ENCODE data around the gene PRSS36.

The PRSS36 gene

GRCh38 chr16:31149894-31150890 is at the start of gene PRSS36:
Gene PRSS36 (minus strand): TSS chr16:31150066. CDS start chr16:31150035, 31 bp downstream.
- H3K9me2 ChIP-seq (ENCODE audit: low read depth, low read length): no peaks in the 10 kb centered on the region
- no peak within 1 kb of the TSS for H2AFZ ChIP-seq (ENCODE audit: low read length)
- H3K79me2 ChIP-seq (ENCODE audit: insufficient read depth, low read length): no peaks in the 10 kb centered on the region
- no peak within 1 kb of the TSS for H3K4me3 ChIP-seq (ENCODE audit: low read depth, low read length, poor library complexity, severe bottlenecking)
- H3K4me1 ChIP-seq (ENCODE audit: insufficient read depth, low read length, severe bottlenecking): no peaks in the 10 kb centered on the region
- no peak for TF ChIP-seq EZH2 (IDR thresholded peaks at IDR 0.05; ENCODE audit: borderline replicate concordance, low read length)
- TF ChIP-seq, protein P1, sequence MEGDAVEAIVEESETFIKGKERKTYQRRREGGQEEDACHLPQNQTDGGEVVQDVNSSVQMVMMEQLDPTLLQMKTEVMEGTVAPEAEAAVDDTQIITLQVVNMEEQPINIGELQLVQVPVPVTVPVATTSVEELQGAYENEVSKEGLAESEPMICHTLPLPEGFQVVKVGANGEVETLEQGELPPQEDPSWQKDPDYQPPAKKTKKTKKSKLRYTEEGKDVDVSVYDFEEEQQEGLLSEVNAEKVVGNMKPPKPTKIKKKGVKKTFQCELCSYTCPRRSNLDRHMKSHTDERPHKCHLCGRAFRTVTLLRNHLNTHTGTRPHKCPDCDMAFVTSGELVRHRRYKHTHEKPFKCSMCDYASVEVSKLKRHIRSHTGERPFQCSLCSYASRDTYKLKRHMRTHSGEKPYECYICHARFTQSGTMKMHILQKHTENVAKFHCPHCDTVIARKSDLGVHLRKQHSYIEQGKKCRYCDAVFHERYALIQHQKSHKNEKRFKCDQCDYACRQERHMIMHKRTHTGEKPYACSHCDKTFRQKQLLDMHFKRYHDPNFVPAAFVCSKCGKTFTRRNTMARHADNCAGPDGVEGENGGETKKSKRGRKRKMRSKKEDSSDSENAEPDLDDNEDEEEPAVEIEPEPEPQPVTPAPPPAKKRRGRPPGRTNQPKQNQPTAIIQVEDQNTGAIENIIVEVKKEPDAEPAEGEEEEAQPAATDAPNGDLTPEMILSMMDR (IDR thresholded peaks at IDR 0.05; ENCODE audit: low read length): no peak
- peaks cover 6% of the 10 kb centered on the region; the same call in 1 of the 2 replicates for H3K27me3 ChIP-seq (ENCODE audit: insufficient read depth, low read length)
- no peaks in the 10 kb centered on the region for H3K36me3 ChIP-seq (ENCODE audit: insufficient read depth, low read length)
- no peaks in the 10 kb centered on the region for H3K9me3 ChIP-seq (ENCODE audit: low read length)
- H3K9ac ChIP-seq (ENCODE audit: low read length): no peak within 1 kb of the TSS
- H4K20me1 ChIP-seq (ENCODE audit: insufficient read depth, low read length): no peaks in the 10 kb centered on the region
- H3K4me2 ChIP-seq (ENCODE audit: low read length): no peak within 1 kb of the TSS
- H3F3A ChIP-seq (ENCODE audit: insufficient read depth, low read length): no peaks in the 10 kb centered on the region
- no peak within 1 kb of the TSS for H3K27ac ChIP-seq (ENCODE audit: low read depth, low read length, poor library complexity, severe bottlenecking)

DNA sequence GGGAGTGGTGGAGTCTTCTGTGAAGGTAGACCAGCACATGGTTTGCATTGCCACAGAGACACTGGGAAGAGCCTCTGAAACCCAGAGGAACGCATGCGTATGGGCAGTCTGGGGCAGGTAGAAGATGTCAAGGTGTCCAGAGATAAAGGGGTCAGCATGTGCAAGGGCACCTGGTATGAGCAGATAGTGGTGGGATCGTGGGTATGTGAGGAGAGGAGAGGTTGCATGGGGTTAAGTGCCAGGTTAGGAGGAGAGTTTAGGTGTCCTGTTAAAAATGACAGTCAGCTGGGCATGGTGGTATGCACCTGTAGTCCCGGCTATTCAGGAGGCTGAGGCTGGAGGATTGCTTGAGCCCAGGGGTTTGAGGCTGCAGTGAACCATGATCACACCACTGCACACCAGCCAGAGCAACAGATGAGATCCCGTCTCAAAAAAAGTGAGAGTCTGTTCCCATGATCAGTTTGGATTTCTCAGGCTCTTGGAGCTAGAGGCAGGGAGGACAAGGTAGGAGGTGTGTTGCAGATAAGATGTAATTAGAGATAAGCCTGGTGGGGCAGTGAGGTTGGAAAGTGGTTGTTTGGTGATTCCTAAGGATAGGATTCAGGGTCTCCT is 49.7 kb upstream of the PRSS36 start:
- no peak overlapping the region for H3K27ac ChIP-seq (ENCODE audit: low read depth, low read length, poor library complexity, severe bottlenecking)
- H3F3A ChIP-seq (ENCODE audit: insufficient read depth, low read length): peaks cover 20% of the 10 kb centered on the region
- H3K79me2 ChIP-seq (ENCODE audit: insufficient read depth, low read length): no peaks in the 10 kb centered on the region
- H2AFZ ChIP-seq (ENCODE audit: low read length): no peak overlapping the region
- peaks cover 35% of the 10 kb centered on the region for H3K36me3 ChIP-seq (ENCODE audit: insufficient read depth, low read length)
- H3K4me1 ChIP-seq (ENCODE audit: insufficient read depth, low read length, severe bottlenecking): peaks cover 25% of the 10 kb centered on the region
- no peaks in the 10 kb centered on the region for H3K27me3 ChIP-seq (ENCODE audit: insufficient read depth, low read length)
- H3K9me2 ChIP-seq (ENCODE audit: low read depth, low read length): no peaks in the 10 kb centered on the region
- no peaks in the 10 kb centered on the region; the same call in 1 of the 2 replicates for H4K20me1 ChIP-seq (ENCODE audit: insufficient read depth, low read length)
- no peak overlapping the region for H3K9ac ChIP-seq (ENCODE audit: low read length)
- H3K4me2 ChIP-seq (ENCODE audit: low read length): no peak overlapping the region
- no peak overlapping the region for H3K4me3 ChIP-seq (ENCODE audit: low read depth, low read length, poor library complexity, severe bottlenecking)
- no peak for TF ChIP-seq EZH2 (IDR thresholded peaks at IDR 0.05; ENCODE audit: borderline replicate concordance, low read length)
- TF ChIP-seq, protein P1 (IDR thresholded peaks at IDR 0.05; ENCODE audit: low read length): no peak
- no peaks in the 10 kb centered on the region for H3K9me3 ChIP-seq (ENCODE audit: low read length)

DNA sequence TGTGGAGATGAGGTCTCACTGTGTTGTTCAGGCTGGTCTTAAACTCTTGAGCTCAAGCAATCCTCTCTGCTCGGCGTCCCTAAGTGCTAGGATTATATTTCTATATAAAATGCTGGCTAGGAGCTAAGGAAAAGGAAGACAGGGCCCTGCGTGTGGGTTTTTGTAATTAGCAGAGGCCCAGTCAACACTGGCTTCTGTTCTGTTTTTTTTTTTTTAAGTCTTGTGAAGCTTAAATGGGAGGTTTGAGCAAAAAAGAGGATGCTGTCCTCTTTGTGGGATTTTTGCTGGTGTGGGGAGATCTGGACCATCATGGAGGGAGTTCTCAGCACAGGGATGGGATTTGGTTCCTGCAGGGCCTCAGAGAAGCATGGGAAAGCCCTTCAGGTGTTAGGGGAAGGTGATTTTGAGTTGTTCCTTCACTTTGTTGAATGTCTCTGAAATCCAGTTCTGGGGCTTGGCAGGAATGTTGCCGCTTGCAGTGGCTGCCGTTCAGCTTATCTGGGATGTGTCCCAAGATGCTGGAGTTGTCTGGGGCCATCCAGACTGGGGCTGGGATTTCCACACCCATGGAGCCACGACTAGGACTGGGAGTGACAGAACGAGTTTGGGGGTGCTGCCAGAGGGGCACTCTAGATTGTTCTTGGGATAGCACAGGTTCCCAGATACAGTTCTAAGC is 48.5 kb upstream of the PRSS36 start:
- Histone ChIP-seq H3K4me2 (ENCODE audit: low read length) (no peak overlapping the region), H3K79me2 (ENCODE audit: insufficient read depth, low read length) (no peaks in the 10 kb centered on the region), H3K9me3 (ENCODE audit: low read length) (no peaks in the 10 kb centered on the region), H3K9me2 (ENCODE audit: low read depth, low read length) (no peaks in the 10 kb centered on the region), H3K27ac (ENCODE audit: low read depth, low read length, poor library complexity, severe bottlenecking) (no peak overlapping the region), H3K4me1 (ENCODE audit: insufficient read depth, low read length, severe bottlenecking) (peaks cover 25% of the 10 kb centered on the region), H3K36me3 (ENCODE audit: insufficient read depth, low read length) (peaks cover 47% of the 10 kb centered on the region), H3F3A (ENCODE audit: insufficient read depth, low read length) (peaks cover 25% of the 10 kb centered on the region), H3K9ac (ENCODE audit: low read length) (no peak overlapping the region), H3K4me3 (ENCODE audit: low read depth, low read length, poor library complexity, severe bottlenecking) (no peak overlapping the region), H3K27me3 (ENCODE audit: insufficient read depth, low read length) (no peaks in the 10 kb centered on the region), H2AFZ (ENCODE audit: low read length) (no peak overlapping the region), H4K20me1 (ENCODE audit: insufficient read depth, low read length) (no peaks in the 10 kb centered on the region; the same call in 1 of the 2 replicates)
- no peak for TF ChIP-seq EZH2 (IDR thresholded peaks at IDR 0.05; ENCODE audit: borderline replicate concordance, low read length)
- TF ChIP-seq, protein P1 (IDR thresholded peaks at IDR 0.05; ENCODE audit: low read length): no peak

All from OCI-LY1 (cell line).